HG02973 (cell line): ENCODE results near the gene PUS1.
"Not testable (repeated sequence)": the region's sequence is repeated elsewhere in the genome, so short reads cannot be mapped to it uniquely, and the experiment has no call there.

ENCODE experiments used
- ATAC-seq: cut with Tn5 transposase; IDR thresholded peaks from one replicate; pipeline ENCODE4 v1.9.1; 2021; ENCODE audit warnings: moderate library complexity; ENCODE audit not compliant: unreplicated experiment

Gene PUS1

GRCh38 chr12:131959641-131960589 is 30.8 kb downstream of the PUS1 start:
- ATAC-seq = no peak

GRCh38 chr12:131960590-131961325 is 31.7 kb downstream of the PUS1 start:
- not testable (repeated sequence) for ATAC-seq

- not testable (repeated sequence) for ATAC-seq
These were observed 32.3 kb downstream of the PUS1 start for GRCh38 chr12:131961328-131961727.

- ATAC-seq = no peak
These were observed 33.0 kb downstream of the PUS1 start for GRCh38 chr12:131962069-131962468.

- ATAC-seq = no peak
These were observed 34.3 kb downstream of the PUS1 start for GRCh38 chr12:131963381-131963780.

GRCh38 chr12:131965073-131965472 is 36.0 kb downstream of the PUS1 start:
- ATAC-seq = no peak

- ATAC-seq = no peak
These were observed 42.1 kb downstream of the PUS1 start for GRCh38 chr12:131971226-131971625.

GRCh38 chr12:131975228-131975627 is 46.2 kb downstream of the PUS1 start:
- no peak for ATAC-seq

- ATAC-seq = no peak
These were observed 50.5 kb downstream of the PUS1 start for GRCh38 chr12:131979606-131980005.

GRCh38 chr12:131980263-131980662 is 51.2 kb downstream of the PUS1 start:
- no peak for ATAC-seq

GRCh38 chr12:131981388-131981787 is 52.3 kb downstream of the PUS1 start:
- no peak for ATAC-seq

- ATAC-seq = no peak
These were observed 53.0 kb downstream of the PUS1 start for GRCh38 chr12:131982041-131982440.

GRCh38 chr12:131983026-131983425 is 54.0 kb downstream of the PUS1 start:
- no peak for ATAC-seq

- ATAC-seq = no peak
These were observed 54.5 kb downstream of the PUS1 start for GRCh38 chr12:131983554-131983953.

- ATAC-seq = no peak
These were observed 55.3 kb downstream of the PUS1 start for GRCh38 chr12:131984334-131984733.

GRCh38 chr12:131985510-131985875 is 56.4 kb downstream of the PUS1 start:
- not testable (repeated sequence) for ATAC-seq

- no peak for ATAC-seq
These were observed 57.3 kb downstream of the PUS1 start for GRCh38 chr12:131986361-131986760.

- no peak for ATAC-seq
These were observed 57.8 kb downstream of the PUS1 start for GRCh38 chr12:131986910-131987309.

- ATAC-seq = no peak
These were observed 58.5 kb downstream of the PUS1 start for GRCh38 chr12:131987552-131987951.

GRCh38 chr12:131988054-131988796 is 59.1 kb downstream of the PUS1 start:
- no peak for ATAC-seq

GRCh38 chr12:131989021-131989420 is 59.9 kb downstream of the PUS1 start:
- no peak for ATAC-seq
